Spleen (tissue), 11 donors: ENCODE measurements around the gene PKHD1. TPM values are rescaled to one million over a fixed set of nuclear protein-coding genes. Genes with fewer than 3 reads are reported as not detected.
A peak's percentile ranks its signal among the peaks of the same experiment; 100 is the strongest.

Experiments
- DNase-seq: peaks from one replicate; pipeline ENCODE4 v3.0.0-alpha.2; 2020
- H3K27ac ChIP-seq, 8 donors: fragments of 200-600 bp; sonication (generic) in 7 of 8; 1 replicate in 4 of 8; 2 replicates in 4 of 8; pipeline versions ENCODE4 v1.5.0 to v1.8.0; 2016 to 2021; ENCODE audit warnings: inconsistent platforms in 4 of 8, mild to moderate bottlenecking in 4 of 8, moderate library complexity in 1 of 8
- H3K27me3 ChIP-seq, 7 donors: fragments of 200-600 bp; sonication (generic) in 6 of 7; replicated peaks in 1 of 7; 1 replicate in 4 of 7; 2 replicates in 3 of 7; pipeline versions ENCODE4 v1.5.0 to v1.8.0; 2016 to 2021; ENCODE audit warnings: inconsistent platforms in 3 of 7, mild to moderate bottlenecking in 1 of 7
- H3K36me3 ChIP-seq, 6 donors: fragments of 200-600 bp; sonication (generic) in 5 of 6; 1 replicate in 4 of 6; 2 replicates in 2 of 6; pipeline versions ENCODE4 v1.5.0 to v1.8.0; 2016 to 2021; ENCODE audit warnings: inconsistent platforms in 2 of 6
- H3K4me1 ChIP-seq, 6 donors: fragments of 200-600 bp; sonication (generic) in 5 of 6; 1 replicate in 3 of 6; 2 replicates in 3 of 6; pipeline versions ENCODE4 v1.5.0 to v1.8.0; 2016 to 2021; ENCODE audit warnings: inconsistent platforms in 3 of 6
- H3K4me3 ChIP-seq, 8 donors: fragments of 200-600 bp; sonication (generic) in 7 of 8; 1 replicate in 4 of 8; 2 replicates in 4 of 8; pipeline versions ENCODE4 v1.5.0 to v1.8.0; 2016 to 2021; ENCODE audit warnings: inconsistent platforms in 4 of 8, mild to moderate bottlenecking in 4 of 8, moderate library complexity in 2 of 8
- H3K9me3 ChIP-seq, 8 donors: fragments of 200-600 bp; sonication (generic) in 7 of 8; 1 replicate in 4 of 8; 2 replicates in 4 of 8; pipeline versions ENCODE4 v1.5.0 to v1.8.0; 2016 to 2021; ENCODE audit warnings: inconsistent platforms in 4 of 8
- CTCF ChIP-seq, 11 experiments: fragments of 200-600 bp in 7 of 11; fragments of 450-650 bp in 4 of 11; sonication (generic) in 4 of 11; IDR thresholded peaks in 8 of 11; conservative IDR thresholded peaks in 3 of 11; 1 replicate in 7 of 11; 2 replicates in 4 of 11; pipeline versions ENCODE4 v1.4.0 to v1.8.0; 2016 to 2021; ENCODE audit warnings: antibody characterized with exemption in 11 of 11, inconsistent platforms in 4 of 11, mild to moderate bottlenecking in 1 of 11
- POLR2A ChIP-seq, 3 donors: fragments of 450-650 bp; IDR thresholded peaks; one replicate each; pipeline ENCODE4 v1.5.1; 2017; ENCODE audit warnings: antibody characterized with exemption in 3 of 3, mild to moderate bottlenecking in 1 of 3
- POLR2AphosphoS5 ChIP-seq, 3 donors: sonication (generic); formaldehyde crosslinking; IDR thresholded peaks; one replicate each; pipeline ENCODE4 v1.5.1; 2017; ENCODE audit warnings: antibody characterized with exemption in 3 of 3
- WGBS, 5 donors: extraction: QIAGEN DNeasy Blood & Tissue Kit in 3 of 5; methylation state at CpG; one replicate each; pipeline versions ENCODE4 v1.1.5 to v1.1.7; 2013 to 2018; 5-methylcytosine and 5-hydroxymethylcytosine counted together
- intact Hi-C: fragments of 100-400 bp; cut with DNase I; formaldehyde crosslinking; loops from one replicate; pipeline ENCODE4 v1.15.0; 2023; ENCODE audit warnings: low total_unique reads
- polyA plus RNA-seq, 3 donors: library from polyadenylated mRNA; stranded (reverse); fragments of 200-250 nt; gene quantifications; one replicate each; pipeline ENCODE4 v1.2.1, GENCODE V29; 2013
- total RNA-seq, 7 donors: library from RNA; depleted of rRNA in 3 of 7; stranded (reverse); fragments of >200 nt in 3 of 7; fragmentation: NEBNext Ultra II Directional in 4 of 7; extraction: Animal tissue kit (Norgen Biotek cat#: 25700) in 4 of 7; gene quantifications; one replicate each; pipeline versions ENCODE4 v1.1.0 to v1.2.1, GENCODE V29; 2016 to 2021
- donor health status: healthy with polysubstance abuse.
- donor health status: DM: no; HTN: no; CAD: no; lungs with moderate emphysema.
- donor health status: DM: no; HTN: no; CAD: no.
- donor health status: Bipolar disorder and iron deficiency.
- donor health status: healthy.
- donor health status: DM: no; HTN: no; CAD: no.
- donor health status: DM: yes; HTN: yes; CAD: no.

PKHD1 gene
- total and polyA plus RNA-seq, 10 donors, result not detected

- intact Hi-C loops, result no loop called here
- no peaks in the 10 kb centered on the region for H3K9me3 ChIP-seq
- peaks cover 0 to 12% (median 0%) of the 10 kb centered on the region in 7 donors for H3K27me3 ChIP-seq
- 41 to 70% (median 66%) methylated on average over 1 of the region's 1 CpG for WGBS, 5 donors
- no peaks in the 10 kb centered on the region for H3K4me1 ChIP-seq
- H3K27ac ChIP-seq, result no peak overlapping the region
- TF ChIP-seq POLR2AphosphoS5 (IDR thresholded peaks at IDR 0.05), result no peak
- TF ChIP-seq POLR2A (IDR thresholded peaks at IDR 0.05), result no peak
- TF ChIP-seq CTCF (IDR thresholded peaks at IDR 0.05 in 8 of 11, conservative IDR thresholded peaks at IDR 0.05 in 3 of 11), result no peak
- no peaks in the 10 kb centered on the region for H3K36me3 ChIP-seq
- H3K4me3 ChIP-seq, result no peak overlapping the region
- DNase-seq, result no peak
Measured at GRCh38 chr6:51962354-51962753, 125.1 kb downstream of the PKHD1 start.

GRCh38 chr6:51960419-51960818, 127.0 kb downstream of the PKHD1 start:
- intact Hi-C loops, result no loop called here
- H3K4me1 ChIP-seq, result no peaks in the 10 kb centered on the region
- no peak for DNase-seq
- TF ChIP-seq POLR2AphosphoS5 (IDR thresholded peaks at IDR 0.05) (no peak), CTCF (IDR thresholded peaks at IDR 0.05 in 8 of 11, conservative IDR thresholded peaks at IDR 0.05 in 3 of 11) (no peak), POLR2A (IDR thresholded peaks at IDR 0.05) (no peak)
- H3K9me3 ChIP-seq, result no peaks in the 10 kb centered on the region
- no peak overlapping the region for H3K4me3 ChIP-seq
- H3K27ac ChIP-seq, result no peak overlapping the region
- H3K36me3 ChIP-seq, result no peaks in the 10 kb centered on the region
- H3K27me3 ChIP-seq, result peaks cover 0 to 12% (median 0%) of the 10 kb centered on the region in 7 donors
- WGBS, 5 donors, result 39 to 62% (median 42%) methylated on average over 2 of the region's 2 CpGs

GRCh38 chr6:51959744-51960383, 127.5 kb downstream of the PKHD1 start:
- no peak for TF ChIP-seq POLR2AphosphoS5 (IDR thresholded peaks at IDR 0.05)
- no peak for TF ChIP-seq POLR2A (IDR thresholded peaks at IDR 0.05)
- peak in 10 of 11 experiments; percentile 27 to 60 (median 51) for TF ChIP-seq CTCF (IDR thresholded peaks at IDR 0.05 in 8 of 11, conservative IDR thresholded peaks at IDR 0.05 in 3 of 11)
- Histone ChIP-seq H3K27me3 (peaks cover 0 to 12% (median 0%) of the 10 kb centered on the region in 7 donors), H3K4me3 (no peak overlapping the region), H3K36me3 (no peaks in the 10 kb centered on the region), H3K27ac (no peak overlapping the region), H3K4me1 (no peaks in the 10 kb centered on the region), H3K9me3 (no peaks in the 10 kb centered on the region)
- intact Hi-C loops, result loop anchor here (10.0 kb wide), 1 partner anchor 105 kb away; no protein-coding TSS in a partner anchor
- DNase-seq, result no peak
- 14 to 21% (median 14%) methylated on average over 6 of the region's 6 CpGs for WGBS, 5 donors

GRCh38 chr6:51954681-51955080, 132.7 kb downstream of the PKHD1 start:
- DNase-seq, result no peak
- no peaks in the 10 kb centered on the region for H3K4me1 ChIP-seq
- intact Hi-C loops, result loop anchor here (10.0 kb wide), 1 partner anchor 100 kb away; no protein-coding TSS in a partner anchor
- no peak overlapping the region for H3K4me3 ChIP-seq
- no peaks in the 10 kb centered on the region for H3K9me3 ChIP-seq
- peaks cover 0 to 10% (median 0%) of the 10 kb centered on the region in 7 donors for H3K27me3 ChIP-seq
- TF ChIP-seq CTCF (IDR thresholded peaks at IDR 0.05 in 8 of 11, conservative IDR thresholded peaks at IDR 0.05 in 3 of 11), result no peak
- TF ChIP-seq POLR2AphosphoS5 (IDR thresholded peaks at IDR 0.05), result no peak
- no peak for TF ChIP-seq POLR2A (IDR thresholded peaks at IDR 0.05)
- H3K27ac ChIP-seq, result no peak overlapping the region
- no peaks in the 10 kb centered on the region for H3K36me3 ChIP-seq
- 57 to 69% (median 60%) methylated on average over 3 of the region's 3 CpGs for WGBS, 5 donors
